Effector CD4-positive, alpha-beta T cell (primary cell): Measurements from ENCODE around the gene SOX5.
"Not testable (repeated sequence)": the region's sequence is repeated elsewhere in the genome, so short reads cannot be mapped to it uniquely, and the experiment has no call there.

Source experiments
- DNase-seq: peaks from one replicate; pipeline ENCODE4 v3.0.0-alpha.2; 2020

The SOX5 gene

GRCh38 chr12:23830210-23830609, 119.3 kb downstream of the SOX5 start:
- no peak for DNase-seq

GRCh38 chr12:23827353-23827752, 122.1 kb downstream of the SOX5 start:
- DNase-seq, result no peak

GRCh38 chr12:23825124-23825523, 124.3 kb downstream of the SOX5 start:
- DNase-seq, result not testable (repeated sequence)

GRCh38 chr12:23824358-23824757, 125.1 kb downstream of the SOX5 start:
- no peak for DNase-seq

- not testable (repeated sequence) for DNase-seq
Observed at GRCh38 chr12:23822883-23823282, 126.6 kb downstream of the SOX5 start.

- DNase-seq, result no peak
Observed at GRCh38 chr12:23817345-23817744, 132.1 kb downstream of the SOX5 start.

- DNase-seq, result no peak
Observed at GRCh38 chr12:23816394-23816851, 133.0 kb downstream of the SOX5 start.

GRCh38 chr12:23815810-23816209, 133.7 kb downstream of the SOX5 start:
- no peak for DNase-seq

GRCh38 chr12:23813206-23813605, 136.3 kb downstream of the SOX5 start:
- DNase-seq, result no peak

- no peak for DNase-seq
Observed at GRCh38 chr12:23810329-23810902, 139.1 kb downstream of the SOX5 start.

- DNase-seq, result no peak
Observed at GRCh38 chr12:23803540-23803939, 145.9 kb downstream of the SOX5 start.

- no peak for DNase-seq
Observed at GRCh38 chr12:23795494-23795893, 154.0 kb downstream of the SOX5 start.

GRCh38 chr12:23781118-23781517, 168.4 kb downstream of the SOX5 start:
- DNase-seq, result no peak

GRCh38 chr12:23775208-23775607, 174.3 kb downstream of the SOX5 start:
- no peak for DNase-seq

GRCh38 chr12:23771240-23771949, 178.1 kb downstream of the SOX5 start:
- no peak for DNase-seq

GRCh38 chr12:23770202-23770938, 179.1 kb downstream of the SOX5 start:
- no peak for DNase-seq

- DNase-seq, result no peak
Observed at GRCh38 chr12:23767834-23768233, 181.6 kb downstream of the SOX5 start.

GRCh38 chr12:23763724-23764123, 185.7 kb downstream of the SOX5 start:
- no peak for DNase-seq

GRCh38 chr12:23760495-23760894, 189.0 kb downstream of the SOX5 start:
- no peak for DNase-seq

- DNase-seq, result no peak
Observed at GRCh38 chr12:23758608-23759007, 190.9 kb downstream of the SOX5 start.

GRCh38 chr12:23757541-23757962, 191.9 kb downstream of the SOX5 start:
- DNase-seq, result no peak

- no peak for DNase-seq
Observed at GRCh38 chr12:23756416-23756815, 193.1 kb downstream of the SOX5 start.

GRCh38 chr12:23753628-23754365, 195.7 kb downstream of the SOX5 start:
- DNase-seq, result no peak
